GM19395 (cell line): ENCODE results near the gene RHNO1.

Experiments used
- ATAC-seq: cut with Tn5 transposase; IDR thresholded peaks from one replicate; pipeline ENCODE4 v1.9.1; 2021; ENCODE audit warnings: mild to moderate bottlenecking, moderate library complexity; ENCODE audit not compliant: unreplicated experiment

RHNO1 gene, protein sequence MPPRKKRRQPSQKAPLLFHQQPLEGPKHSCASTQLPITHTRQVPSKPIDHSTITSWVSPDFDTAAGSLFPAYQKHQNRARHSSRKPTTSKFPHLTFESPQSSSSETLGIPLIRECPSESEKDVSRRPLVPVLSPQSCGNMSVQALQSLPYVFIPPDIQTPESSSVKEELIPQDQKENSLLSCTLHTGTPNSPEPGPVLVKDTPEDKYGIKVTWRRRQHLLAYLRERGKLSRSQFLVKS

GRCh38 chr12:2877047-2877952 is at the start of gene RHNO1, which contains the start of gene FOXM1:
Gene RHNO1 (plus strand): TSS chr12:2877223. CDS start chr12:2885367, 8,144 bp downstream.
Gene FOXM1 (minus strand): TSS chr12:2877174. CDS start chr12:2874478, 2,696 bp downstream.
- peak; percentile 73 for ATAC-seq

DNA sequence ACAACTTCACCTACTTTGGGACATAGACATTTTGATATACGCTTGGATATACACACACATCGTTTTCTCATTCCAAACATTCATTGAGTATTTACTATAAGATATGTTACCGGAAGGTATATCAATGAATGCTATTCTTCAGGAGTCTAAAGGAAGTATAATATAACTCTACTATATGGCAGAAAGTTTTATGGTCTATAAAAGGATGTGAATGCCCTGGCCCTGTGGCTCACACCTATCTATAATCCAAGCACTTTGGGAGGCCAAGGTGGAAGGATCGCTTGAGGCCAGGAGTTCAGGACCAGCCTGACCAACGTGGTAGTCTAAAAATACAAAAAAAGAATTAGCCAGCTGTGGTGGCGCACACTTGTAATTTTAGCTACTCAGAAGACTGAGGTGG is 47.7 kb upstream of the RHNO1 start:
- no peak for ATAC-seq

DNA sequence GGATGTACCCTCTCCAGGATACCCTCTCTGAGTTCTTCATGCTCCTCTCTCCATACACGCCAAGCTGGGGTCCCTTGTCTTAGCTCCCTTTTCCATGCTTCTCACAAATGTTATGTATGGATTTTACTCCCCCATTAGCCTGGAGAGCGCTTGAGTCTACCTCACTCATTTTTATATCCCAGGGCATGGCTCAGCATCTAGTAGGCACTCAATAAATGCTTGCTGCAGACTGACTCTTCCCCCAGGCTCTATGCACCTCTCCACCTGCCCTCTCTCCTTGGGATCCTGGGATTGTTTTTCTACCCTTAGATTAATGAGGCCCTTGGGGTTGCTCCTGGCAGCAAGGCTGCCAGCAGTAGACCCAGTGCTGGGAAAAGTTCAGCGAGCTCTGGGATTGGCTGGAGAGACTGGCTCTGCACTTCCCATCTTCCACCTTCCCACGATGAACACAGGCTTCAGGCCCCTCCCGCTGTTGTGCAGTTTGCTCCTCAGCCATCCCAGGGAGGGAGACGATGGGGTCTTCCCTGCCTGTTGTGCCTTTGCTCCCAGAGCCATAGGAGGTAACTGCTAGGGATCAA is 44.4 kb upstream of the RHNO1 start:
- no peak for ATAC-seq

DNA sequence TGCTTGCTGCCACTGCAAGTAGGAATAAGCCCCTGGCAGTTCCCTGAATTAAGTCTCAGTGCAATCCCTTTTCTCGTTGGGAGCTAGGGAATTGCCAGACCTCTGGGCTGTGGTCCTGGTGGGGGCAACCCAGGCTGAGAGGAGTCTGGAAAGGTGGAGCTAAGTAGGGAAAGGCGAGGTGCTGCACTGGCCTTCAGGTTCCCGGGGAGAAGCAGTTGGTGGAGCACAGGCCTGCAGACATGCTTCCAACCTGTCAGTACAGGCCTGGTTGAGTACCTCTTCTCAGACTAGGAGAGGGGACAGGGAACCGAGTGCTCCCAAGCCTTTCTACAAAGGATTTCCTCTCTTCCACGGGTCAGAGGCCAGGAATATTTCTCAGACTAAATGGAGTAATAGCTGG is 43.7 kb upstream of the RHNO1 start:
- no peak for ATAC-seq

- ATAC-seq: no peak
Measured at GRCh38 chr12:2833810-2834209, 43.2 kb upstream of the RHNO1 start.

DNA sequence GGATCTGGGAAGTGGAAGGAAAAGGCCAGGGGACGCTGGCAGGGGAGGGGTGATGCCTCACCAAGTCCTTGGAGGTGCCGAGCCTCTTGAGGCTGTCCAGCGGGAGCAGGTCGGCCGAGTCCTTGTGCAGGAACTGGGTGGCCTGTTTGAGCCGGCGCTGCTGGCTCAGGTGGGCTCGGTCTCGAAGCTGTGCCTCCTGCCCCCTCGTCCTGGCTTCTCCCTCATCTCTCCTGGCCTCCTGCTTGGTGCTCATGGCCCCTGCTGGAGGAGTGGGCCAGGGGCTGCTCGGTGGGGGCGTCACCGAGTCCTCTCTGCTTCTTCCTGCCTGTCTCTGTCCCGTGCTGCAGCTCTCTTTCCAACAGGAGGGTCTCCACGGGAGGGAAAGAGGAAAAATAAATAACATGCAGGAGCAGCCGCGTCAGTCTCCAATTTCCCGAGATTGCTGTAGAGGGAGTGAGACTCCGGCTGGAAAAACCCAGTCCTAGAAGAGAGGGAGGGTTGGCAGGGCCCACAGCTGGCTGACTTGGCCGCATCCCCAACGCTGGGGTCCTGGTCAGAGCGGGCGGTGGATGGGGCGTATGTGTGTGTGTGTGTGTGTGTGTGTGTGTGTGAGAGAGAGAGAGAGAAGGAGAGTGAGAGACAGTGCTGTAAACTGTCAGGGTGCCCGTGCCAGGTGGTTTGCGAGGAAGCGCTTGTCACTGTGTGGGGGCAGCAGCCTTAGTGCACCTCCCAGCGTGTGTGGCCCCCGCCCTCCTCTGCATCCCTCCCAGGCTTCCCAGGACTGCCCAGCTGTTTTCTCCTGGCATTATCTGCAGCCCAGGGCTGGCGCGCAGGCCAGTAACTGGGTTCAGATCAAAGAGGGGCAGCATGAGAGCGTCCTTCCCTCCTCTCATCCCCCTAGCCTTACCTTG is 42.2 kb upstream of the RHNO1 start, which contains the start of gene NRIP2:
NRIP2 (minus strand) TSS at position 455 of the 911 bp plus-strand sequence; CDS start at position 403, 52 bp downstream.
- ATAC-seq: no peak

DNA sequence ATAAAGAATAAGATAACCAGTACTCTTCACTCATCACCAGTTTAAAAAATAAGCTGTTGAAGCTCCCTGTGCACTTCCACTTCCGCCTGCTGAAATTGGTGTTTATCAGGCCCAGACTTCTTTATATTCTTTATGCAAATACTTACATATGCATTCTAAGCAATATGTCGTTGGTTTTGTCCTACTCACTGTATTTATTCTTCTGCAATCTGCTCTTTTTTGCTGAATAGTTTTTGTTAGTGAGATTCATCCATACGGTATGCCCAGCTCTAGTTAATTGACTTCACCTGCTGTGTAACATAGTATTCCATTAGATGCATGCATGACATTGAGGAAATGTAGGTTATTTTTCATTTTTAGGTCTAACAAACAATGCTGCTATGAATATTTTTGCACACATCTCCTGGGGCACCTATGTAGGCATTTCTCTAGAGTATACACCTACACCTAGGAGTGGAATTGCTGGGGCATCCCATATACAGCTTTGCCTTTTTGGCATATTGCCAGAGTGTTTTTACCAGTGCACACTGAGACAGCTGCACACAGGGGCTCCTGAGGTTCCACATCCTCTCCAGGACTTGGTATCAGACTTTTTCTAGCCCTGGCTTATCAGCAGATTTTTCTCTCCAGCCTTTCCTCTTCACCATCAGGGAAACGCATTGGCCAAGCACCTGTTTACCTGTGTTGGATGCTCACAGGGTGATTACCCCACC is 41.2 kb upstream of the RHNO1 start:
- ATAC-seq: no peak

DNA sequence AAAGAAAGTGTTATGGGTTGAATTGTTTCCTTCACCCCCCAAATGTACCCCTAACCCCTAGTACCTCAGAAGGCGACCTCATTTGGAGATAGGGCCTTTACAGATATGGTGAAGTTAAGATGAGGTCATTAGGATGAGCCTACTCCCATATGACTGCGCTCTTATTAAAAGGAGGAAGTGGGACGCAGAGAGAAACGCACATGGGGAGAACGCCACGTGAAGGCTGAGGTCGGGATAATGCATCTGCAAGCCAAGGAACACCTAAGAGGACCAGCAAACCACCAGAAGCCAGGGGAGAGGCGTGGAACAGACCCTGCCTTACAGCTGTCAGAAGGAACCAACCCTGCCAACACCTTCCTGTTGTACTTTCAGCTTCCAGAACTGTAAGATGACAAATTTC is 40.4 kb upstream of the RHNO1 start:
- no peak for ATAC-seq

- no peak for ATAC-seq
Measured at GRCh38 chr12:2841056-2841650, 35.9 kb upstream of the RHNO1 start.

- ATAC-seq: no peak
Measured at GRCh38 chr12:2842948-2843347, 34.1 kb upstream of the RHNO1 start.

DNA sequence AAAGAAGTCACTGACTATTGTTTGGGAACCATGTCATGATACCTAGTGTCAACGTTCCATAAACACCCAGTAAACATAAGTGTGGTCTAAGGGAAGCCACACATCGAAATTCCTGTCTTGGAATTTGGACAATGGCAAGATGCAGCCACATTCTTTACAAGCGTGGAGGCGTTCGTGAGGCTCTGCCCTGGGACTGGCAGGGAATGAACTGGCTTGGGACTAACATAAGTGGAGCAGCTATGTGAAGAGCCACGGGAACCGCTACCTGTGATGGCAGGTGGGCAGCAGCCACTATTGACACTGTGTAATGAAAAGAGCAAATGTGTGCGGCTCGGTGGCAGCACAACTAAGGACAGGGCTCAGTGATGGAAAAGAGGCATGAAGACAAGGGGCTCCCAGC is 32.2 kb upstream of the RHNO1 start:
- ATAC-seq: no peak

DNA sequence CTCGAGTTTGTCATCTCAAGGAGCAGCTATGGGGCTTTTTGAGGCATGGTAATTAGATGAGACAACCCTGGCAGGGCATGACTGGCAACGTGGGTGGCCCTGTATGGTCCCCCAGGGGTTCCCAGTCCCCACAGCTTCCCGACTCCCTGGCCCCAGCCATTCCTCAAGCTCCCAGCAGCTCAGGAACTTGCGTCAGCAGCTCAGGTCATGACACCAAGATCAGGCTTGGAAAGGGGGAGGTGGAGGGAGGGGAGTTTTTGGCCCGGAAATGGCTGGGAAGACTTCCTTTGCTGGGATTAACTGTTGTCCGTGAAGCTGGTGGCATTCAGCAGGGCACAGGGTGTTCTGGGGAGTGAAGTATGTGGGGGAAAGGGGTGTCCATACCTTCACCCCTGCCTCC is 31.7 kb upstream of the RHNO1 start:
- no peak for ATAC-seq

DNA sequence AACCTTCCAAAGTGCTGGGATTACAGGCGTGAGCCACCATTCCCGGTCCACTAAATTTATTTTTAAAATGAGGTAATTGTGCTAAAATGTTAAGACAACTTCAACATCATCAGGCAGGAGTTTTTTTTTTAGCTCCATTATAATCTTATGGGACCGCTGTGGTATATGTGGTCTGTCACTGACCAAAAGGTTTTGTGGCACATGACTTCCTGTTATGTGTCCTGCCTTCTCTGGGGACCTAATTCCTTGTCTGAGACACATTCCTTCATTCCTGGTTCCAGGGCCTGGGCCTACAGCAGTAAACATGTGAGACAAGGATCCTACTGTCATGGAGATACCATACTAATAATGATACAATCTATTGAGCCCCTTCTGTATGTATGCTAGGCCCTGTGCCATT is 25.1 kb upstream of the RHNO1 start:
- no peak for ATAC-seq

DNA sequence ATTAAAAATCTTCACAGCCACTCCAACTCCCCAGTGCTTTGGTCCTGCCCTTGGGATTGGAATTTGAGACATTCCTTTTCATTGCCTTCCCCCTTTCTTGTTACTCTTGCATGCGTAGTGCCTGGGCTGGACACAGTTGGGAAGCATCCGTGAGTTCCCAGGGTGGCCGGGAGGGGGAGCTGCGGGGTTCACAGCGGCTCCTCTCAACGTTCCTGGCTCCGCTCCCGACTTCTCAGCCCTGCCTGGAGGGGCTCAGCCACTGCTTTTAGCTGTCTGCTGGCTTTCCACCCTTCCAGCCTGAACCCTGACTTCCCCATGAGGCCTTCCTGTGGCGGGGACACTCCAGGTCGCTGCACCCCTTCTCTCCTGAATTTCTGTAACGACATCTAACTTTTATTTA is 23.4 kb upstream of the RHNO1 start:
- ATAC-seq: no peak

GRCh38 chr12:2854669-2855453 is 22.2 kb upstream of the RHNO1 start:
- ATAC-seq: no peak

GRCh38 chr12:2855546-2855945 is 21.5 kb upstream of the RHNO1 start:
- ATAC-seq: no peak

- ATAC-seq: no peak
Measured at GRCh38 chr12:2856051-2856450, 21.0 kb upstream of the RHNO1 start.

- ATAC-seq: no peak
Measured at GRCh38 chr12:2857021-2857431, 20.0 kb upstream of the RHNO1 start, which contains the start of gene TEX52. Gene TEX52 (minus strand): TSS chr12:2857039. CDS start chr12:2857026, 13 bp downstream.

- ATAC-seq: no peak
Measured at GRCh38 chr12:2857576-2857975, 19.4 kb upstream of the RHNO1 start.
